B cell (primary cell): ENCODE measurements around the gene PLCL1. TPM values are rescaled to one million over a fixed set of nuclear protein-coding genes. Genes with fewer than 3 reads are reported as not detected.

Experiments used
- ATAC-seq: fragments of 200-7000 bp; cut with Tn5 transposase; one replicate; pipeline ENCODE4 v1.10.0; 2021; ENCODE audit warnings: low read depth, mild to moderate bottlenecking, moderate number of reproducible peaks, moderate library complexity
- CTCF ChIA-PET: fragments of 350-600 bp; sonication (Branson Sonifier 250); formaldehyde crosslinking; loops from one replicate; lab custom pipeline; 2021; ENCODE audit warnings: antibody characterized with exemption, inconsistent platforms; lab: Charles Lee
- POLR2A ChIA-PET: fragments of 350-600 bp; sonication (Branson Sonifier 250); formaldehyde crosslinking; loops from one replicate; lab custom pipeline; 2021; ENCODE audit warnings: antibody characterized with exemption; lab: Charles Lee
- DNase-seq: peaks from one replicate; pipeline ENCODE4 v3.0.0; 2013
- H2AFZ ChIP-seq: 2 replicates; pipeline ENCODE4 v1.6.1; 2012; ENCODE audit warnings: mild to moderate bottlenecking, low read depth, low read length; ENCODE audit not compliant: insufficient read depth, poor library complexity, severe bottlenecking
- H3K27ac ChIP-seq, 2 donors: 1 replicate in 1 of 2; 2 replicates in 1 of 2; pipeline ENCODE4 v1.5.1; 2012 to 2013; ENCODE audit warnings: low read length in 2 of 2, mild to moderate bottlenecking in 2 of 2, moderate library complexity in 1 of 2
- H3K27me3 ChIP-seq, 4 experiments: fragments of 200-600 bp in 1 of 4; sonication (generic) in 1 of 4; replicated peaks in 1 of 4; 1 replicate in 2 of 4; 2 replicates in 2 of 4; pipeline versions ENCODE4 v1.6.1 to v1.7.0; 2013 to 2016; ENCODE audit warnings: low read length in 3 of 4, mild to moderate bottlenecking in 2 of 4, mixed read lengths in 1 of 4, moderate library complexity in 1 of 4; ENCODE audit not compliant: insufficient read depth in 4 of 4, control insufficient read depth in 3 of 4; ENCODE audit errors: control extremely low read depth in 1 of 4
- H3K36me3 ChIP-seq, 2 experiments: replicated peaks in 1 of 2; 1 replicate in 1 of 2; 2 replicates in 1 of 2; pipeline versions ENCODE4 v1.6.1 to v1.7.1; 2013; ENCODE audit warnings: low read length in 1 of 2; ENCODE audit not compliant: insufficient read depth in 2 of 2, control insufficient read depth in 1 of 2; ENCODE audit errors: control extremely low read depth in 1 of 2, extremely low read depth in 1 of 2
- H3K4me1 ChIP-seq, 2 donors: fragments of 200-600 bp in 1 of 2; sonication (generic) in 1 of 2; 1 replicate in 1 of 2; 2 replicates in 1 of 2; pipeline versions ENCODE4 v1.5.1 to v1.6.1; 2013 to 2017; ENCODE audit warnings: low read length in 2 of 2; ENCODE audit not compliant: control insufficient read depth in 2 of 2, insufficient read depth in 2 of 2
- H3K4me2 ChIP-seq: replicated peaks from 2 replicates; pipeline ENCODE3; 2012; ENCODE audit warnings: mild to moderate bottlenecking, low read depth, low read length; ENCODE audit not compliant: poor library complexity, severe bottlenecking
- H3K4me3 ChIP-seq, 5 experiments: fragments of 200-600 bp in 1 of 5; sonication (generic) in 1 of 5; 1 replicate in 3 of 5; 2 replicates in 2 of 5; pipeline versions ENCODE4 v1.5.1 to v1.7.0; 2011 to 2016; ENCODE audit warnings: low read length in 4 of 5, mild to moderate bottlenecking in 4 of 5, low read depth in 2 of 5, control low read depth in 1 of 5, moderate library complexity in 1 of 5; ENCODE audit not compliant: insufficient read depth in 1 of 5; ENCODE audit errors: control extremely low read depth in 1 of 5, extremely low read depth in 1 of 5
- H3K79me2 ChIP-seq: fragments of 200-600 bp; sonication (generic); one replicate; pipeline ENCODE4 v1.6.0; 2016; ENCODE audit warnings: low read length; ENCODE audit not compliant: control insufficient read depth, insufficient read depth
- H3K9ac ChIP-seq: fragments of 200-600 bp; sonication (generic); 2 replicates; pipeline ENCODE4 v1.6.1; 2017; ENCODE audit warnings: mild to moderate bottlenecking, low read length, moderate library complexity
- H3K9me3 ChIP-seq, 3 donors: one replicate each; pipeline versions ENCODE4 v1.6.1 to v1.7.1; 2013; ENCODE audit warnings: low read length in 2 of 3; ENCODE audit not compliant: control insufficient read depth in 2 of 3, insufficient read depth in 1 of 3; ENCODE audit errors: control extremely low read depth in 1 of 3
- H4K20me1 ChIP-seq: 2 replicates; pipeline ENCODE4 v1.6.0; 2012; ENCODE audit warnings: mild to moderate bottlenecking, low read length; ENCODE audit not compliant: insufficient read depth, control insufficient read depth, poor library complexity, severe bottlenecking
- H3K27ac Mint-ChIP-seq: one replicate; pipeline ENCODE4 v1.8.0; 2021; ENCODE audit warnings: mixed read lengths
- H3K27me3 Mint-ChIP-seq: one replicate; pipeline ENCODE4 v1.8.0; 2021; ENCODE audit warnings: mixed read lengths
- H3K4me1 Mint-ChIP-seq: one replicate; pipeline ENCODE4 v1.8.0; 2021; ENCODE audit warnings: mixed read lengths
- H3K4me3 Mint-ChIP-seq: one replicate; pipeline ENCODE4 v1.8.0; 2021; ENCODE audit warnings: mixed read lengths
- H3K9me3 Mint-ChIP-seq: one replicate; pipeline ENCODE4 v1.8.0; 2022; ENCODE audit warnings: mixed read lengths; ENCODE audit not compliant: insufficient read depth
- EZH2 ChIP-seq: IDR thresholded peaks from 2 replicates; pipeline ENCODE4 v1.6.1; 2012; ENCODE audit warnings: borderline replicate concordance, low read depth, mild to moderate bottlenecking, moderate library complexity, low read length; ENCODE audit not compliant: insufficient read depth, poor library complexity, severe bottlenecking
- WGBS: methylation state at CpG from one replicate; pipeline ENCODE4 v1.1.5; 2013; ENCODE audit warnings: missing lambda C conversion rate; ENCODE audit not compliant: insufficient coverage; 5-methylcytosine and 5-hydroxymethylcytosine counted together
- intact Hi-C: fragments of 100-400 bp; cut with micrococcal nuclease; formaldehyde crosslinking; loops from one replicate; pipeline ENCODE4 v1.10.0; 2022
- polyA plus RNA-seq: library from polyadenylated mRNA; depleted of rRNA; stranded (reverse); fragments of >200 nt; gene quantifications from 2 replicates; pipeline ENCODE4 v1.2.3, GENCODE V29; 2012
- total RNA-seq, 2 donors: library from RNA; stranded (reverse); fragments of 120-200 nt in 1 of 2; gene quantifications; 1 replicate in 1 of 2; 2 replicates in 1 of 2; pipeline versions ENCODE4 v1.2.3 to v1.2.4, GENCODE V29; 2013 to 2022
- TF ChIP-seq, protein P1 (sequence below): fragments of 200-600 bp; IDR thresholded peaks from one replicate; pipeline ENCODE4 v1.8.0; 2022; ENCODE audit warnings: antibody characterized with exemption, mild to moderate bottlenecking

PLCL1 gene
- total and polyA plus RNA-seq, 2 donors (not counting 1 experiment from before 2014, with no cell fraction given): 0.07 to 0.25 TPM

DNA sequence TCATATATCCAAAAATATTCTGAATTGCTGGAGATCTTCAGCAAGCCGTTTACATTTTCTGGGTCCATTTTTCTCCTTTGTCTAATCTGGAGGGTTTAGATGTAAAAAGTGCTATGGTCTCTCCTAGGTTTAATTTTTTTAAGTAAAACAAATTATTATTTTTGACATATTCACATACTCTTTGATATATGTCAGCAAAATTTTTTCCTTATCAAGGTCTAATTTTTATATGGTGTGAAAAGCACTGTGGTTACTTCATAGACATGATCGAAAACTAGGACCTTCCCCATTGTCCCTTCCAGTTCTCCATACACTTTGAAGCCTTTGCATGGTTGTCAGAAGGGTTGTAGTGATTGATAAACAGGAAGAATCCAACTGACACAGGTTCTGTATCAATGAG is 168.2 kb downstream of the PLCL1 start:
- DNase-seq (no peak), ATAC-seq (no peak)
- Histone ChIP-seq H3K79me2 (no peaks in the 10 kb centered on the region), H3K9me3 (no peaks in the 10 kb centered on the region), H3K4me2 (no peak overlapping the region), H3K27ac (no peak overlapping the region), H3K4me3 (no peak overlapping the region), H3K27me3 (no peaks in the 10 kb centered on the region), H2AFZ (no peak overlapping the region), H3K36me3 (no peaks in the 10 kb centered on the region), H3K9ac (no peak overlapping the region), H3K4me1 (no peaks in the 10 kb centered on the region), H4K20me1 (no peaks in the 10 kb centered on the region)
- intact Hi-C loops: no loop called here
- TF ChIP-seq, protein P1, sequence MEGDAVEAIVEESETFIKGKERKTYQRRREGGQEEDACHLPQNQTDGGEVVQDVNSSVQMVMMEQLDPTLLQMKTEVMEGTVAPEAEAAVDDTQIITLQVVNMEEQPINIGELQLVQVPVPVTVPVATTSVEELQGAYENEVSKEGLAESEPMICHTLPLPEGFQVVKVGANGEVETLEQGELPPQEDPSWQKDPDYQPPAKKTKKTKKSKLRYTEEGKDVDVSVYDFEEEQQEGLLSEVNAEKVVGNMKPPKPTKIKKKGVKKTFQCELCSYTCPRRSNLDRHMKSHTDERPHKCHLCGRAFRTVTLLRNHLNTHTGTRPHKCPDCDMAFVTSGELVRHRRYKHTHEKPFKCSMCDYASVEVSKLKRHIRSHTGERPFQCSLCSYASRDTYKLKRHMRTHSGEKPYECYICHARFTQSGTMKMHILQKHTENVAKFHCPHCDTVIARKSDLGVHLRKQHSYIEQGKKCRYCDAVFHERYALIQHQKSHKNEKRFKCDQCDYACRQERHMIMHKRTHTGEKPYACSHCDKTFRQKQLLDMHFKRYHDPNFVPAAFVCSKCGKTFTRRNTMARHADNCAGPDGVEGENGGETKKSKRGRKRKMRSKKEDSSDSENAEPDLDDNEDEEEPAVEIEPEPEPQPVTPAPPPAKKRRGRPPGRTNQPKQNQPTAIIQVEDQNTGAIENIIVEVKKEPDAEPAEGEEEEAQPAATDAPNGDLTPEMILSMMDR: no peak
- no peak for TF ChIP-seq EZH2
- H3K4me3 Mint-ChIP-seq: no peak overlapping the region
- ChIA-PET POLR2A (no interaction called here), CTCF (no interaction called here)
- H3K27me3 Mint-ChIP-seq: no peaks in the 10 kb centered on the region
- H3K27ac Mint-ChIP-seq: no peak overlapping the region
- H3K4me1 Mint-ChIP-seq: no peaks in the 10 kb centered on the region
- H3K9me3 Mint-ChIP-seq: no peaks in the 10 kb centered on the region
- WGBS: no CpG with 5 or more reads among the region's 2 CpGs

DNA sequence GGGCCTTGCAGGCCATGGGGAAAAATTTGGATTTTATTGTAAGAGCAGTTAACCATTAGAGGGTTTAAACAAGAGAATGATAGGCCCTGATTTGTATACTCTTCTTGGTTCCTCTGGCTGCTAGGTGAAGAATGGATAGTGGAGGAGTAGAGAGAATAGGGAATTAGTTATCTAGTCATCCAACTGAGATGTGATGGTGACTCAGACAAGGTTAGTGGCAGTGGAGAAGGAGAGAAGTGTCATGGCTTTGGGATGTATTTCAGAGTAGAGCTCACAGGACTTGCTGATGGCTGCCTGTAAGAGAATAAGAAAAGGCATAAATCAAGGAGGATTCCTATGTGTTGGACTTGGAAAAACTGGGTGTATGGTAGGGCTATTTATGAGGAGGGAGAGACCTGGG is 169.4 kb downstream of the PLCL1 start:
- H3K4me1 Mint-ChIP-seq: no peaks in the 10 kb centered on the region
- TF ChIP-seq, protein P1: no peak
- TF ChIP-seq EZH2: no peak
- DNase-seq (no peak), ATAC-seq (no peak)
- CTCF ChIA-PET: no interaction called here
- Histone ChIP-seq H4K20me1 (no peaks in the 10 kb centered on the region), H2AFZ (no peak overlapping the region), H3K9ac (no peak overlapping the region), H3K9me3 (no peaks in the 10 kb centered on the region), H3K27ac (no peak overlapping the region), H3K4me2 (no peak overlapping the region), H3K79me2 (no peaks in the 10 kb centered on the region), H3K36me3 (no peaks in the 10 kb centered on the region), H3K27me3 (no peaks in the 10 kb centered on the region), H3K4me1 (no peaks in the 10 kb centered on the region), H3K4me3 (no peak overlapping the region)
- H3K4me3 Mint-ChIP-seq: no peak overlapping the region
- no peaks in the 10 kb centered on the region for H3K27me3 Mint-ChIP-seq
- no peaks in the 10 kb centered on the region for H3K9me3 Mint-ChIP-seq
- H3K27ac Mint-ChIP-seq: no peak overlapping the region
- intact Hi-C loops: no loop called here
- POLR2A ChIA-PET: no interaction called here
